Forelimb muscle (tissue), 1 donor: ENCODE data around the gene NOL4L. TPM values are rescaled to one million over a fixed set of nuclear protein-coding genes. Genes with fewer than 3 reads are reported as not detected.

ENCODE experiments used
- DNase-seq: peaks from one replicate; pipeline ENCODE4 v3.0.0-alpha.2; 2013; ENCODE audit warnings: low read depth
- polyA plus RNA-seq: library from polyadenylated mRNA; unstranded; fragments of 120-200 nt; gene quantifications from one replicate; pipeline ENCODE4 v1.2.1, GENCODE V29; 2013; ENCODE audit not compliant: insufficient read length

NOL4L gene
- polyA plus RNA-seq, 1 donor, result 14.8 TPM

DNA sequence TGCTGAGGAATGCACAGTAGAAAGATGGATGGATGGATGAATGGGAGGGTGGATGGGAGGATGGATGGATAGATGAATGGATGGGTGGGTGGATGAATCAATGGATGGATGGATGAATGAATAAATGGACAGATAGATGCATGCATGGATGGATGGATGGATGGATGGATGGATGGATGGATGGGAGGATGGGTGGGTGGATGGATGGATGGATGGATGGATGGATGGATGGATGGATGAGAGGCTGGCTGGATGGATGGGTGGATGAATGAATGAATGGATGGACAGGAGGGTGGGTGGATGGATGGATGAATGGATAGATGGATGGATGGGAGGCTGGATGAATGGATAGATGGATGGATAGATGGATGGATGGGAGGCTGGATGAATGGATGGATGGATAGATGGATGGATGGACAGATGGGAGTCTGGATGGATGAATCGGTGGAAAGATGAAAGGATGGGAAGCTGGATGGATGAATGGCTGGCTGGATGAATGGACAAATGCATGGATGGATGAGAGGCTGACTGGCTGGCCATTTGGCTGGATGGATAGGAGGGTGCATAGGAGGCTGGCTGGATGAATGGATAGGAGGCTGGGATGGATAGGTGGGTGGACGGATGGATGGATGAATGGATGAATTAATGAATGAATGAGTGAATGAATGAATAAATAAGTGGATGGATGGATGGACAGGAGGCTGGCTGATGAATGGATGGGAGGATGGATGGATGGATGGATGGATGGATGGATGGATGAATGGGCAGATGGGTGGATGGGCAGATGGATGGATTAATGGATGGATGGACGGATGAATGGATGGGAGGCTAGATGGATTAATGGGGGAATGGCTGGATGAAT is 28.3 kb upstream of the NOL4L start:
- DNase-seq, result no peak

GRCh38 chr20:32612351-32613191 is 27.4 kb upstream of the NOL4L start:
- DNase-seq, result no peak

- DNase-seq, result no peak
These were observed 26.7 kb upstream of the NOL4L start for GRCh38 chr20:32611868-32612267.

DNA sequence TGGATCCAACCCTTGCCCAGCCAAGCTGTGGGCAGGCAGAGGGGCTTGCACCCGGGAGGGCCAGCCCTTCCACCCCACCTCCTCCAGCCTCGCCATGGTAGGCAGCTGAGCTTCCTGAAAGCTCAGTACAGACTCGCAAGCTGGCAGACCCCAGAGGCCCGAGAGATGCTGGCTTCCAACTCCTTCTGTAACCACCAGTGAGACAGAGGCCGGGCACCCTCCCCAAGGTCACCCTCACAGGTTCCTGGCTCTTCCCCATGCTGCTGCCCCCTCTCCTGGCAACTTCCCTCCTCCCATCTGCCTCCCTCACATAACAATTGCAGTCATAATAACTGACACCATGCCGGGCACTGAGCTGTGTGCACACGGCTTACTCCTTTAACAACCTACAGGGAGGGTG is 26.2 kb upstream of the NOL4L start:
- no peak for DNase-seq

GRCh38 chr20:32610472-32611218 is 25.5 kb upstream of the NOL4L start:
- no peak for DNase-seq

DNA sequence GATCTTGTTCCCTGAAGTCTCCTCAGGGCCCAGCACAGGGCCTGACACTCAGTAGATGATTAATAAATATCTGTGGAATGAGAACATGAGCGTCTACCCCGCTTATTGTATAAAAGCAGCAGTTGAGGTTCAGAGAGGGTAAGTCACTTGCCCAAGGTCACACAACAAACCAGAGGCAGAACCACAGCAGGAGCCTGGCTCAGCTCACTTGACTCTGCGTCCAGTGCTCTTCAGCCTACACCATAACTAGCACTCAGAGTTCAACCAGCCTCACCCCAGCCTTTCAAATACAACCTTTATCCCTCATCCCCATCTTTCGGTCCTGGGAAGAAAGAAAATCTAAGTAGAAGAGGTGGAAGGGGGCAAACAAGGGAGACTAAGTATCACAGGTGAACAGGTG is 24.9 kb upstream of the NOL4L start:
- no peak for DNase-seq

GRCh38 chr20:32609111-32609773 is 24.1 kb upstream of the NOL4L start:
- DNase-seq, result no peak

DNA sequence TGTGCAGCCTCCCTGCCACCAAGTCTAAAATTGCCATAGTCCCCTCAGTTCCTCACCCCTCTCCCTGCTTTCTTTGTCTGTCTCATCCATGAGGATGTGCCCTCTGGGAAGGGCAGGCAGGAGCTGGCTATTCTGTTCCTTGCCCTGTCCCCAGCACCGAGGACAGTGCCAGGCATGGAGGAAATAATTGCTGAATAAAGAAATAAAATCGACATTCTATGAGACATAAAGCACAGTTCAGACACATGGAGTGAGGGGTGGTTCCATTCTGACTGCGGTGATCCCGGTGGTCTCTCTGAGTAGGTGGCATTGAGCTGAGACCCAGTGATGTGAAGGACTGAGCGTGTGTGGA is 23.5 kb upstream of the NOL4L start:
- DNase-seq, result no peak

DNA sequence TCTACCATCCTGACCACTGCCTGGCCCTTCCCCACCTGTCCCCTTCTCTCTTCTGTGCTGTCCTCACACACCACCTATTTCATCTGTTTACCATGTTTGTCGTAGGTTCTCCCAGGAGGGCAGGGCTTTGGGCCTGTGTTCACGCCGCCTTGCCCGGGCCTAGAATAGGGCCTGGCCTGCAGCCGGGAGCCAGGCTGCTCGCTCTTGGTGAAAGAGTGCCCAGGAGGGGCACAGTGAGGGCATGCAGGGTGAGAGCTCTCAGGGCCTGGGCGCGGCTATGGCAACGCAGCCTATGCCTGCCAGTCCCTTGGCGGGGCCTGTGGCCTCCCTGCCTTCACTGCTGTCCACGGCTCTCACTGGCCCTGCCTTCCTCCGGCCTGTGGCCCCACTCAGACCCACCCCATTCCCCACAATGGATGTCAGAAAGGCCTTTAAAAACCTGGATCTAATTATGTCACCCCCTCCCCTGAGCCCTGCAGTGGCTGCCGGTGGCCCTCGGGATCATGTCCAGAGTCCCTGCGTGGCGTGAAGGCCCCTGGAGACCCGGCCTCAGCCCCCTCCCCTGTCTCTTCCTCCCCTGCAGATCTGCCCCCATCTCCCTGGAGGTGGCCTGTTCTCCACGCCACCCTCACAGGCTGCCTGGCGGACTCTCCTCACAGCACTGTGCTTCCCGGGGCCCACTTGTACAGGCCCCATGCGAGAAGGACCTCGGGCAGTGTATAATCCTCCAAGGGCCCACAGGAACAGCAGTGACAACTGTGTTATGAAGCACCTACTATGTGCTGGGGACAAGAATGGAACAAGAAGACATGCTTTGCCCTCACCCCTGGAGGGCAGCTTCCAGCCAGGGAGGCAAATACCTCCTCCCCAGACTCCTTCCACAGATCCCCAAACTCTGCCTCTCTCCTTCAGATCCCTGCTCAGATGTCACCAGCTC is 22.9 kb upstream of the NOL4L start:
- DNase-seq, result no peak

DNA sequence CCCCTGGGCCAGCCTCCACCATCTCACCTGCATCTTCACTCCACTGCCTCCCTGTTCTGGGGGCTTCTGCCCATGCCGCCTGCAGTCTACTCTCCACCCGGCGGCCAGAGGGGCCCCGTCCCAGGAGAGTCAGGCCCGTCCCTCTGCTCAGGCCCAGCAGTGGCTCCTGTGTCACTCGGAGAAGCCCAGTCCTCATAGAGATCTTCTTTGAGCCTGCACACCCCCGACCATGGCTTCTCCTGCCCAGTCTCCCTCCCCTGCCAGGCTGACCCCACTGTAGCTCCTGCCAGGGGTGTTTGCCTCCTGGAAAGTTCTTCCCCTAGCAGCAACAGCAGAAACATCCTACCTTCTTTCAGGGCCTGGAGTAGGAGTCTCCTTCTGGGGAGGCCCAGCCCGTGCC is 22.2 kb upstream of the NOL4L start:
- DNase-seq, result no peak

DNA sequence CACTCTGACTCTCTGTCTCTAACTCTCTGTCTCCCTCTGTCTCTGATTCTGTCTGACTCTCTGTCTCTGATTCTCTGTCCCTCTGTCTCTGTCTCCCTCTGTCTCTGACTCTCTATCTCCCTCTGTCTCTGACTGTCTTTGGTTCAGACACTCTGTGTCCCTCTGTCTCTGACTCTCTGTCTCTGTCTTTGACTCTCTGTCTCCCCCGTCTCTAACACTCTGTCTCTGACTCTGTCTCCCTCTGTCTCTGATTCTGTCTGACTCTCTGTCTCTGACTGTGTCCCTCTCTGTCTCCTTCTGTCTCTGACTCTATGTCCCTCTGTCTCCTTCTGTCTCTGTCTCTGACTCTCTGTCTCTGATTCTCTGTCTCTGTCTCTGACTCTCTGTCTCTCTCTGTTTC is 21.7 kb upstream of the NOL4L start:
- no peak for DNase-seq

DNA sequence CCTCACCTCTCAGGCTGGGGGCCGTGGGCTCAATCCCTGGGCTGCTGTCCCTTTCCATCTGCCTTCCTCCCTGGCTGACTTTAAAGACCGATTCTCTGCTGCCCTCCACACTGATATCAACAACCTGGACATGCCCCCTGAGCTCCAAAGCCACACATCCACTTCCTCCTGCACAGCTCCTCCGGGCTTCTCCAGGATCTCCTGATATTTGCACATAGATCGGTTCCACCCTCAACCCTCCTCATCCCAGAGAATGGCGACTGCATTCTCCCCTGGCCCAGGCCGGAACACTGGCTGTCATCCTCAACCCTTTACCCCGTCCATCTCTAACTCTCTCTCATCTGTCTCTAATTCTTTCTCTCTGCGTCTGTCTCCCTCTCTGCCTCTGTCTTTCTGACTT is 21.0 kb upstream of the NOL4L start:
- DNase-seq, result no peak

DNA sequence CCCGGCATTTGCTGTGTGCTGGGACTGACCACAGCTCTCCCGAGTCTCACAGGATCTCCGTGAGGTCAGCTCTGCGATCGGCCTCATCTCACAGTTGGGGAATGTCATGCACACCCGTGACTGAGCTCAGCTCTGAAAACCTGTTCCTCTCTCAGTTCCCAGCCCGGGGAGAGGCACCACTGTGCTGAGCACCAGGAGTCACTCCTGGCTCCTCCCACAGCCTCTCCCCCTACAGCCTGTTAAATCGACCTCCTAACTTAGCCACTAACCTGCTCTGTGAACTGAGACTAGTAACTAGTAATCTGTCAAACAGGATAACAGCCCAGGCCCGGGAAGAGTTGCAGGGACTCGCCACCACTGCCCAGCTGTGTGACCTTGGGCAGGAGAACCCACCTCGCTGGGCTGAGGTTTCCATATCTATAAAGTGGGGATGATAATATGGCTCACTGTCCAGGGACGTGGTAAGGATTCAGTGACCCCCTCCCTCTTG is 20.1 kb upstream of the NOL4L start:
- no peak for DNase-seq

GRCh38 chr20:32603046-32603726 is 18.1 kb upstream of the NOL4L start:
- DNase-seq, result no peak

GRCh38 chr20:32602273-32602672 is 17.1 kb upstream of the NOL4L start:
- no peak for DNase-seq

GRCh38 chr20:32600681-32601237 is 15.6 kb upstream of the NOL4L start:
- DNase-seq, result no peak

DNA sequence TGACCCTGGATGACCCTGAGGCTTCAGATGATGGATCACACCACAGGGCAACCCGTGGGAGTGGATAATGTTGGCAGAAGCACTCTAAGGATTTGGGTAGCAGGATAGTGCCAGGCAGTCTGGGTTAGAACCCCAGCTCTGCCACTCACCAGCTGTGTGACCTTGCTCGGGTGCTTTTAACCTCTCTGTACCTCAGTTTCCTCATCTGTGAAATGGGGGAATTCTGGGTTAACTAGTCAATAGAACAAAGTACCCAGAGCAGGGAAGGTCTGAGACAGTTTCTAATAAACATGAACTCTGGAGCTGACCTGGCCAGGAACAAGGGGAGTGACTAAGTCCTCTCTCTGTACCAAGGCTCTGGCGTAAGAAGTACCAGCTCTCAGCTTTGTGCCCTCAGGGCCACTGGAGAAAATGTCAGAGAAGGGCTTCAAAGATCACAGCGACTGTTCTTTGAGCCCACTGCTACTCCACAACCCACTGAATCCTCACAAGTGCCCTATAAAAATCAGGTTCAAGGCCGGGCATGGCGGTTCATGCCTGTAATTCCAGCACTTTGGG is 14.7 kb upstream of the NOL4L start:
- no peak for DNase-seq

DNA sequence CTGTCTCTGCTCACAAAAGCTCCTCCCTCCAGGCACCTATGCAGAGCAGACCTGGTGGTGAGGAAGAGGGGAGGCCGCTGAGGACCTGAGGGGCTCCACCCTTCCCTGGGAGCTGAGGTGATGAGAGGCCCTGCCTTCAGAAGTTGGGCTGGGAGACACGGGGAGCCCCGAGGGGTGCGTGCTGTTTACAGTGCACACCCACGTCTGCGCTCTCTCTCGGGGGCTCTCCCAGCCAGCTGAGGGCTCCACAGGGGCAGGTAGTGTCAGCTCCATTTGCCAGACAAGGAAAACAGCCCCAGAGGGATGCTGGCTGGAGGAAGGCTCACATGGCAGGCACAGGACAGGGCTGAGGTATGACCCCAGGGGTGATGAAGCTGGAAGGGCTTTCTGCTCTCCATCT is 13.5 kb upstream of the NOL4L start:
- DNase-seq, result no peak

- no peak for DNase-seq
These were observed 12.6 kb upstream of the NOL4L start for GRCh38 chr20:32597714-32598113.
